ENCODE data around the gene C7orf33.
"Not testable (repeated sequence)": the region's sequence is repeated elsewhere in the genome, so short reads cannot be mapped to it uniquely, and the experiment has no call there.

Gene C7orf33

GRCh38 chr7:148590471-148590870, at the start of gene C7orf33:
TSS of gene C7orf33 (plus strand) at chr7:148590766. CDS start at chr7:148590926, 160 bp downstream.
- TF ChIP-seq POLR2A (IDR thresholded peaks at IDR 0.05; ENCODE audit: low read depth, low read length), result no peak
- no peak for DNase-seq (ENCODE audit: insufficient read length, low spot score)
- no peak for FAIRE-seq

- FAIRE-seq (no peak), DNase-seq (ENCODE audit: insufficient read length, low spot score) (no peak)
- no peak for TF ChIP-seq POLR2A (IDR thresholded peaks at IDR 0.05; ENCODE audit: low read depth, low read length)
Observed at GRCh38 chr7:148541891-148542504, 48.6 kb upstream of the C7orf33 start.

GRCh38 chr7:148543302-148543701, 47.3 kb upstream of the C7orf33 start:
- DNase-seq (ENCODE audit: insufficient read length, low spot score), result no peak
- FAIRE-seq, result no peak
- no peak for TF ChIP-seq POLR2A (IDR thresholded peaks at IDR 0.05; ENCODE audit: low read depth, low read length)

- DNase-seq (ENCODE audit: insufficient read length, low spot score), result no peak
- no peak for TF ChIP-seq POLR2A (IDR thresholded peaks at IDR 0.05; ENCODE audit: low read depth, low read length)
- no peak for FAIRE-seq
Observed at GRCh38 chr7:148545172-148545571, 45.4 kb upstream of the C7orf33 start.

DNA sequence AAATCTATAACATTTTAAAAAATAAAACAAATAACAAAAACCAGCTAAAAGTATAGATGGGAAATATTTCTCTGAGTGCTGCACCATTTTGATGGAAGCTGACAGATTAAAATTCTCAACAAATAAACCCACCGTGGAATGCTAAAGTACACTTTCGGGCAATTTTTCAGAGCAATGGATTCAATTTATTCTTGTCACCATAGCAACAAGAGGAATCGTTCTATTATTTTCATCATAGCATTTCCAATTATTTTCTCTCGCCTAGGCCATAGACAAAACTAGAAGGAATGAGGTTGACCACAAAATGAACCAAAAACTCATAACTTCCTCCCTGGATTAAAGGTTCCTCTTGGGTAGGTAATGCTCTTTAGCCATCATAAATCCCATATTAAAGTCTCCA, 44.6 kb upstream of the C7orf33 start:
- DNase-seq (ENCODE audit: insufficient read length, low spot score), result no peak
- FAIRE-seq, result no peak
- no peak for TF ChIP-seq POLR2A (IDR thresholded peaks at IDR 0.05; ENCODE audit: low read depth, low read length)

DNA sequence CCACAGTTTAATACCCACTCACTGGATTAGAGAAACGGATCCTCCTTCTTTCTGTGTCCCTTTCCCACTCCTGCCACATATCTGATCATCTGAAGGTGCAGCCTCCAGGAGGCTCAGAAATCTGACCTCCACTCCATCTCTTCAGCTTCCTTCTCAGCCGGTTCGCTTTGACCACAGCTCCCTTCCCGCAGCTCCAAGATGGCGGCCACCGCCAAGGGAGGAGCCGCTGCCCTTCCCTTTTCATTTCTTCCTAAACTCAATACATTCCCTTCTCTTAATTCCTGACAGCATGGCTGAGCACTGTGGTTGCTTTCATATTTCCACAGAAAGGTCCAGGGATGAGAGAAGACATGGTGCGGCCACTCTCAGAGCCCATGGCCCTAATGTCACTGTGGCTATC, 43.7 kb upstream of the C7orf33 start:
- no peak for DNase-seq (ENCODE audit: insufficient read length, low spot score)
- FAIRE-seq, result no peak
- no peak for TF ChIP-seq POLR2A (IDR thresholded peaks at IDR 0.05; ENCODE audit: low read depth, low read length)

- no peak for TF ChIP-seq POLR2A (IDR thresholded peaks at IDR 0.05; ENCODE audit: low read depth, low read length)
- no peak for DNase-seq (ENCODE audit: insufficient read length, low spot score)
- FAIRE-seq, result no peak
Observed at GRCh38 chr7:148547951-148548350, 42.6 kb upstream of the C7orf33 start.

- DNase-seq (ENCODE audit: insufficient read length, low spot score) (no peak), FAIRE-seq (no peak)
- TF ChIP-seq POLR2A (IDR thresholded peaks at IDR 0.05; ENCODE audit: low read depth, low read length), result no peak
Observed at GRCh38 chr7:148553979-148554378, 36.6 kb upstream of the C7orf33 start.

DNA sequence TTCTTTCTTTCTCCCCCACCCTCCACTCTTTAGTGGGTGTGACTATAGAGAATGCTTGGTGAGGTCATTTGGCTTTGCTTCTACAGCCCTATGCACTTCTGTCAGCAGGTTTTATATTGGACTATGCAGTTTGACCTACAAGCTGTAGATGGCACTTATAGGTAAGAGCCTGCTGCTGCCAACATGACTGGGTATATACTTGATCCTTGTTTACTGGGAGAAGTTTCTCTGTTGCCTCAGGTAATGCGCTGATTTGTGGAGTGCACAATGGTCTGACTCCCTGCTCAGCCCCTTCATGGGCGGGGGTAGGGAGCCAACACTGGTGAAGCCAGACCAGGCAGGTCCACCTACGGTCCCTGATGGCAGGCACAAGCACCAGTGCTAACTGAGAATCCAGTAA, 33.7 kb upstream of the C7orf33 start:
- DNase-seq (ENCODE audit: insufficient read length, low spot score), result no peak
- no peak for TF ChIP-seq POLR2A (IDR thresholded peaks at IDR 0.05; ENCODE audit: low read depth, low read length)
- no peak for FAIRE-seq

DNA sequence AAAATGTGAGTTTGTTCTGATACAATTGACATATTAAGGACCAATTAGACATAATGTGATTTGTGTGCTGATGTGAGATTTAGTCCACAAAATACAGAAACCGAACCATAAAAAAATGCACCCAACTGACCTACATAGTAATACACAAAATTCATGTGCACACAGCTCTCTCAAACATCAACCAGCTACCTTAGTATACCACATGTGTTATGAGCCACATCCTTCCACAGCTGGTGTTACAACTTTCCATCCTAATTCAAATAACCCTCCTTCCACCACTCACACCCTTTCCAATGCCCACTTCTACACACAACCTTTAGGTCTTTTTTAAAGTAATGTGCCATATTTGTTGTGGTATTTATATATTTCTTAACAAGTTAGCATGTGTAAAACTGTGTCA, 31.7 kb upstream of the C7orf33 start:
- FAIRE-seq (no peak), DNase-seq (ENCODE audit: insufficient read length, low spot score) (no peak)
- no peak for TF ChIP-seq POLR2A (IDR thresholded peaks at IDR 0.05; ENCODE audit: low read depth, low read length)

- FAIRE-seq, result no peak
- TF ChIP-seq POLR2A (IDR thresholded peaks at IDR 0.05; ENCODE audit: low read depth, low read length), result no peak
Observed at GRCh38 chr7:148561099-148561498, 29.5 kb upstream of the C7orf33 start.

GRCh38 chr7:148563583-148564274, 26.8 kb upstream of the C7orf33 start:
- FAIRE-seq (no peak), DNase-seq (ENCODE audit: insufficient read length, low spot score) (no peak)
- TF ChIP-seq POLR2A (IDR thresholded peaks at IDR 0.05; ENCODE audit: low read depth, low read length), result no peak

More at GRCh38 chr7:148561099-148561498, 29.5 kb upstream of the C7orf33 start:
- DNase-seq (ENCODE audit: insufficient read length, low spot score), result no peak

DNA sequence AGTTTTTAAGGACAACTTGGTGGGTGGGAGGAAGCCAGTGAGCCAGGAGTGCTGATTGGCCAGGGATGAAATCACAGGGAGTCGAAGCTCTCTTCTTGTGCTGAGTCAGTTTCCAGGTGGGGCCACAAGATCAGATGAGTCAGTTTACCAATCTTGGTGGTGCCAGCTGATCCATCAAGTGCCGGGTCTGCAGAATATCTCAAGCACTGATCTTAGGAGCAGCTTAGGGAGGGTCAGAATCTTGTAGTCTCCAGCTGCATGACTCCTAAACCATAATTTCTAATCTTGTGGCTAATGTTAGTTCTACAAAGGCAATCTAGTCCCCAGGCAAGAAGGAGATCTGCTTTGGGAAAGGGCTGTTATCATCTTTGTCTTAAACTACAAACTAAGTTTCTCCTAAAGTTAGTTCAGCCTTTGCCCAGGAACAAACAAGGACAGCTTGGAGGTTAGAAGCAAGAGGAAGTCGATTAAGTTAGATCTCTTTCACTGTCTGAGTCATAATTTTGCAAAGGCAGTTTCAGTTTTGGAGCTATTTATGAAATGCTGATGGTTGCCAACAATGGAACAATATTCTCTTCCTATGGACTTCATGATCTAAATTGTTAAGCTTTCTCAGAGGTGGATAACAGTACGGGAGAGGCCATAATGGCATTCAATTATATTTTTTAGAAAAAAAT, 26.2 kb upstream of the C7orf33 start:
- not testable (repeated sequence) for DNase-seq (ENCODE audit: insufficient read length, low spot score)
- peak; percentile 68 for FAIRE-seq

DNA sequence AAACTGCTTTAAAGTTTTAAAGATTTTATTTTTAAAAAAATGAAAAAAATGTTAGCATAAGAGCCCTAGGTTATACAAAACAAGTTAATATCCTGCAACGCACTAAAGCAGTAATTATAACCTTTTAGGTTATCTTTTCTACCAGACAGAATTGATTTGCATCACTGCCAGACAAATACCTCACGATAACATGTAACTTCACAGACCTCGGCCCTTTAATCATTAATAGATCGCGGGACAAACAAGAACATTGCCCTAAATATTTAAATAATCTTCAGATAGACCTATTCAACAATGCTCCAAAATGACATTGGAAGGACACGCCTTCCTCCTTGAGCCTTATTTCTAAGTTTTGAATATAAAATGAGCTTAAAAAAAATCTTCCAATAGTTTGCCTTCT, 23.8 kb upstream of the C7orf33 start:
- no peak for TF ChIP-seq POLR2A (IDR thresholded peaks at IDR 0.05; ENCODE audit: low read depth, low read length)
- DNase-seq (ENCODE audit: insufficient read length, low spot score), result no peak
- FAIRE-seq, result no peak

GRCh38 chr7:148567524-148567923, 23.0 kb upstream of the C7orf33 start:
- TF ChIP-seq POLR2A (IDR thresholded peaks at IDR 0.05; ENCODE audit: low read depth, low read length), result no peak
- DNase-seq (ENCODE audit: insufficient read length, low spot score), result no peak
- FAIRE-seq, result no peak
